HG02571 (cell line): ENCODE results near the gene MAOB.

Experiments used
- ATAC-seq: cut with Tn5 transposase; IDR thresholded peaks from one replicate; pipeline ENCODE4 v1.9.1; 2021; ENCODE audit warnings: mild to moderate bottlenecking, moderate library complexity; ENCODE audit not compliant: unreplicated experiment

Gene MAOB

GRCh38 chrX:43718081-43718480, 164.2 kb downstream of the MAOB start:
- no peak for ATAC-seq

GRCh38 chrX:43717161-43717560, 165.1 kb downstream of the MAOB start:
- ATAC-seq: no peak

- no peak for ATAC-seq
Observed at GRCh38 chrX:43716696-43717095, 165.6 kb downstream of the MAOB start.
